Measurements from ENCODE around the gene DUSP8.

Gene DUSP8

GRCh38 chr11:1565173-1565903 is 6.7 kb downstream of the DUSP8 start:
- Mint-ChIP-seq H3K4me3 (no peak overlapping the region), H3K4me1 (peaks cover 3 to 12% of the 10 kb centered on the region in 2 donors), H3K9me3 (no peaks in the 10 kb centered on the region), H3K36me3 (no peaks in the 10 kb centered on the region), H3K27me3 (peaks cover 37 to 91% of the 10 kb centered on the region in 2 donors), H3K27ac (no peak overlapping the region)
- DNase-seq, result no peak
- ATAC-seq (replicated peaks), result no peak

GRCh38 chr11:1564535-1565172 is 7.4 kb downstream of the DUSP8 start:
- no peaks in the 10 kb centered on the region for H3K9me3 Mint-ChIP-seq

GRCh38 chr11:1563697-1564534 is 8.2 kb downstream of the DUSP8 start:
- Mint-ChIP-seq H3K4me1 (peaks cover 3 to 14% of the 10 kb centered on the region in 2 donors), H3K9me3 (no peaks in the 10 kb centered on the region), H3K27ac (no peak overlapping the region), H3K4me3 (no peak overlapping the region), H3K36me3 (no peaks in the 10 kb centered on the region), H3K27me3 (peaks cover 37 to 91% of the 10 kb centered on the region in 2 donors)
- ATAC-seq (replicated peaks), result no peak
- no peak for DNase-seq

More at GRCh38 chr11:1564535-1565172, 7.4 kb downstream of the DUSP8 start:
- ATAC-seq (replicated peaks), result no peak
- H3K36me3 Mint-ChIP-seq, result no peaks in the 10 kb centered on the region
- no peak overlapping the region for H3K27ac Mint-ChIP-seq
- peaks cover 3 to 12% of the 10 kb centered on the region in 2 donors for H3K4me1 Mint-ChIP-seq
- DNase-seq, result no peak
- peaks cover 35 to 91% of the 10 kb centered on the region in 2 donors for H3K27me3 Mint-ChIP-seq
- H3K4me3 Mint-ChIP-seq, result no peak overlapping the region

DNA sequence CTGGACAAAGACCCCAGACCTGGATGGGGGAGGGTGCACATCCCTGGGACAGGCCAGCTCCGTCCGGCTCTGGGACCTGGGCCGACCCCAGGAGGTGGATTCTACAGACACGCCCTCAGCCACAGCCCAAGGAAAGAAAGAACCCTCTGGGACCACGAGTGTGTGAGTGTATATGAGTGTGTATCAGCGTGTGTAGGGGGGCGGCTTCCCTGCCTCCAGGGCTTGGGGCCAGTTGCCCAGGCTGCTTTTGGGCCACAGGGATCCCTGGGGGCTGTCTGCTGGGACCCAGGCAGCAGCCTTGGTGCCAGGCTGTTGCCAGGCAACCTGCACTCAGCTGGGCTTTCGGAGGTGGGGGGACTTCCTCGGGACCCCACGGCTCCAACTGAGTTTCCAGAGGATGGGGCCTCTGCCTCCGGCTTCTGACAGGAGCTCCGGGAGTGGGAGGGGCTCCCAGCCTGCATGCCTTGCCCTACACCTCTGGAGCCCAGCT is 8.9 kb downstream of the DUSP8 start:
- H3K27ac Mint-ChIP-seq, result no peak overlapping the region
- DNase-seq, result no peak
- H3K4me1 Mint-ChIP-seq, result peaks cover 3 to 13% of the 10 kb centered on the region in 2 donors
- H3K4me3 Mint-ChIP-seq, result no peak overlapping the region
- peaks cover 37 to 89% of the 10 kb centered on the region in 2 donors for H3K27me3 Mint-ChIP-seq
- ATAC-seq (replicated peaks), result no peak
- H3K9me3 Mint-ChIP-seq, result no peaks in the 10 kb centered on the region
- H3K36me3 Mint-ChIP-seq, result no peaks in the 10 kb centered on the region

- DNase-seq (no peak), ATAC-seq (replicated peaks) (no peak)
- Mint-ChIP-seq H3K4me3 (no peak overlapping the region), H3K4me1 (peaks cover 3 to 13% of the 10 kb centered on the region in 2 donors), H3K27me3 (peaks cover 41 to 89% of the 10 kb centered on the region in 2 donors), H3K27ac (no peak overlapping the region), H3K9me3 (no peaks in the 10 kb centered on the region), H3K36me3 (no peaks in the 10 kb centered on the region)
Observed at GRCh38 chr11:1562469-1563148, 9.5 kb downstream of the DUSP8 start.

DNA sequence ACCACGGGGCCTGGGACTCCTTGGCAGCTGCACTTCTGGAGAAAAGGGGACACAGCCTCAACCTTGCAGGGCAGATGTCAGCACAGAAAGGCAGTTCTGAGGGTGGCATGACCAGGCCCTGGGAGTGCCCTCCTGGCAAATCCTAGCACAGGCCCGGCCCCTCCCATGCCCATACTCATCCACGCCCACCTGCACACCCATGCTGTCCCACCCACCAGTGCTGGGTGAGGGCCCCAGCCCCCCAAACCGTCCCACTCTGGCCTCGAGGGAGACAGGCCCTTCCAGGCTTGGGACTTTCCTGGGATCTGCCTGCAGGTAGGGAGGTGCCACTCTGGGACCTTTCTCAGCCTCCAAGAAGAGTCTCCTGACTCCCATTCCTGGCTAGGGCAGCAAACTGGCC is 10.1 kb downstream of the DUSP8 start:
- DNase-seq (no peak), ATAC-seq (replicated peaks) (no peak)
- Mint-ChIP-seq H3K27ac (no peak overlapping the region), H3K4me1 (peaks cover 3 to 13% of the 10 kb centered on the region in 2 donors), H3K9me3 (no peaks in the 10 kb centered on the region), H3K4me3 (no peak overlapping the region), H3K36me3 (no peaks in the 10 kb centered on the region), H3K27me3 (peaks cover 40 to 86% of the 10 kb centered on the region in 2 donors)

GRCh38 chr11:1561266-1561665 is 10.8 kb downstream of the DUSP8 start:
- DNase-seq, result no peak
- ATAC-seq (replicated peaks), result no peak
- Mint-ChIP-seq H3K4me1 (peaks cover 3 to 13% of the 10 kb centered on the region in 2 donors), H3K27ac (no peak overlapping the region), H3K27me3 (peaks cover 38 to 79% of the 10 kb centered on the region in 2 donors), H3K4me3 (no peak overlapping the region), H3K9me3 (no peaks in the 10 kb centered on the region), H3K36me3 (no peaks in the 10 kb centered on the region)

GRCh38 chr11:1560649-1561251 is 11.3 kb downstream of the DUSP8 start:
- DNase-seq, result no peak
- ATAC-seq (replicated peaks), result no peak
- Mint-ChIP-seq H3K36me3 (no peaks in the 10 kb centered on the region), H3K9me3 (no peaks in the 10 kb centered on the region), H3K4me1 (peaks cover 3 to 13% of the 10 kb centered on the region in 2 donors), H3K27ac (no peak overlapping the region), H3K4me3 (no peak overlapping the region), H3K27me3 (peaks cover 37 to 77% of the 10 kb centered on the region in 2 donors)

- no peaks in the 10 kb centered on the region for H3K9me3 Mint-ChIP-seq
- DNase-seq, result no peak
- no peaks in the 10 kb centered on the region for H3K36me3 Mint-ChIP-seq
- H3K27me3 Mint-ChIP-seq, result peaks cover 37 to 77% of the 10 kb centered on the region in 2 donors
- no peak for ATAC-seq (replicated peaks)
- no peak overlapping the region for H3K4me3 Mint-ChIP-seq
- H3K27ac Mint-ChIP-seq, result no peak overlapping the region
- H3K4me1 Mint-ChIP-seq, result peaks cover 3 to 13% of the 10 kb centered on the region in 2 donors
Observed at GRCh38 chr11:1560002-1560648, 11.9 kb downstream of the DUSP8 start.

GRCh38 chr11:1559111-1559951 is 12.7 kb downstream of the DUSP8 start:
- Mint-ChIP-seq H3K4me3 (no peak overlapping the region), H3K27me3 (peaks cover 41 to 80% of the 10 kb centered on the region in 2 donors), H3K9me3 (no peaks in the 10 kb centered on the region), H3K4me1 (peaks cover 3 to 13% of the 10 kb centered on the region in 2 donors), H3K36me3 (no peaks in the 10 kb centered on the region), H3K27ac (no peak overlapping the region)
- DNase-seq (no peak), ATAC-seq (replicated peaks) (peak; percentile 68 to 75)

GRCh38 chr11:1558775-1559110 is 13.3 kb downstream of the DUSP8 start:
- peak in 1 of 2 donors; percentile 14 for ATAC-seq (replicated peaks)
- DNase-seq, result no peak
- H3K27me3 Mint-ChIP-seq, result peaks cover 47 to 80% of the 10 kb centered on the region in 2 donors
- H3K36me3 Mint-ChIP-seq, result no peaks in the 10 kb centered on the region
- H3K4me3 Mint-ChIP-seq, result no peak overlapping the region
- H3K27ac Mint-ChIP-seq, result no peak overlapping the region
- H3K9me3 Mint-ChIP-seq, result no peaks in the 10 kb centered on the region
- peaks cover 3 to 13% of the 10 kb centered on the region in 2 donors for H3K4me1 Mint-ChIP-seq

- no peak for DNase-seq
- H3K4me1 Mint-ChIP-seq, result peaks cover 3 to 13% of the 10 kb centered on the region in 2 donors
- ATAC-seq (replicated peaks), result no peak
- no peaks in the 10 kb centered on the region for H3K36me3 Mint-ChIP-seq
- no peak overlapping the region for H3K27ac Mint-ChIP-seq
- no peak overlapping the region for H3K4me3 Mint-ChIP-seq
- peaks cover 46 to 80% of the 10 kb centered on the region in 2 donors for H3K27me3 Mint-ChIP-seq
- H3K9me3 Mint-ChIP-seq, result no peaks in the 10 kb centered on the region
Observed at GRCh38 chr11:1557904-1558774, 13.9 kb downstream of the DUSP8 start.

Data from stimulated activated naive B cell treated with anti-CD40 and anti-IgM and Interleukin-4, amounts not matched to agents 10 μg/mL and 1 μg/mL and 100 μg/mL, for 72 hours (primary cell).